Panc1 (cell line): ENCODE results near the gene ZNF701. TPM values are rescaled to one million over a fixed set of nuclear protein-coding genes. Genes with fewer than 3 reads are reported as not detected.

Experiments used
- ATAC-seq: fragments of 200-7000 bp; cut with Tn5 transposase; 2 replicates; pipeline ENCODE4 v1.9.1; 2020; ENCODE audit warnings: mild to moderate bottlenecking, moderate library complexity
- BruUV-seq: library from RNA; stranded (reverse); fragments of 400-500 nt; replicated peaks from 2 replicates; lab custom pipeline; 2021; lab: Mats Ljungman, UMichigan
- CTCF ChIA-PET: fragments of 300-600 bp; sonication (Branson Sonifier 250); formaldehyde crosslinking; loops from one replicate; lab custom pipeline; 2022; ENCODE audit warnings: antibody characterized with exemption; lab: Charles Lee
- POLR2A ChIA-PET: fragments of 300-600 bp; sonication (Branson Sonifier 250); formaldehyde crosslinking; loops from one replicate; lab custom pipeline; 2022; ENCODE audit warnings: antibody characterized with exemption; lab: Charles Lee
- DNase-seq: peaks from one replicate; pipeline ENCODE4 v3.0.0-alpha.2; 2010; ENCODE audit warnings: low read depth, low spot score
- H3K27ac ChIP-seq: 2 replicates; pipeline ENCODE4 v1.5.1; 2011; ENCODE audit warnings: mild to moderate bottlenecking, low read length, inconsistent platforms
- H3K27me3 ChIP-seq: fragments of 200-500 bp; sonication (Bioruptor generic); 2 replicates; pipeline ENCODE4 v1.6.0; 2014; ENCODE audit warnings: low read length, inconsistent platforms; ENCODE audit not compliant: control insufficient read depth, insufficient read depth
- H3K36me3 ChIP-seq: fragments of 200-500 bp; sonication (Bioruptor generic); 2 replicates; pipeline ENCODE4 v1.5.1; 2014; ENCODE audit warnings: inconsistent platforms, mild to moderate bottlenecking, low read length, moderate library complexity; ENCODE audit not compliant: control insufficient read depth, insufficient read depth
- H3K4me1 ChIP-seq: 2 replicates; pipeline ENCODE4 v1.5.1; 2011; ENCODE audit warnings: inconsistent platforms, mild to moderate bottlenecking, low read length, moderate library complexity; ENCODE audit not compliant: control insufficient read depth, insufficient read depth
- H3K4me3 ChIP-seq, 2 experiments: 2 replicates each; pipeline ENCODE4 v1.5.1; 2011 to 2012; ENCODE audit warnings: low read depth in 2 of 2, low read length in 2 of 2, mild to moderate bottlenecking in 2 of 2, inconsistent platforms in 1 of 2, moderate library complexity in 1 of 2
- H3K9me3 ChIP-seq: fragments of 200-500 bp; sonication (Bioruptor generic); 2 replicates; pipeline ENCODE4 v1.5.1; 2014; ENCODE audit warnings: low read depth, mild to moderate bottlenecking, inconsistent platforms, low read length, moderate library complexity; ENCODE audit not compliant: control insufficient read depth, insufficient read depth
- CTCF ChIP-seq: fragments of 450-650 bp; IDR thresholded peaks from 2 replicates; pipeline ENCODE4 v1.5.1; 2017; ENCODE audit warnings: mild to moderate bottlenecking
- POLR2AphosphoS5 ChIP-seq: IDR thresholded peaks from 2 replicates; pipeline ENCODE4 v1.6.1; 2012; ENCODE audit warnings: mild to moderate bottlenecking, low read depth, low read length, moderate library complexity
- REST ChIP-seq, 2 experiments: IDR thresholded peaks; 2 replicates each; pipeline ENCODE4 v1.6.1; 2011 to 2012; ENCODE audit warnings: low read depth in 2 of 2, control low read depth in 1 of 2, low read length in 1 of 2, mild to moderate bottlenecking in 1 of 2, moderate library complexity in 1 of 2; ENCODE audit not compliant: insufficient read depth in 1 of 2
- SIN3A ChIP-seq: IDR thresholded peaks from 2 replicates; pipeline ENCODE4 v1.6.1; 2012; ENCODE audit warnings: low read depth, mild to moderate bottlenecking, low read length, moderate library complexity, borderline replicate concordance; ENCODE audit not compliant: insufficient read depth
- TCF7L2 ChIP-seq: IDR thresholded peaks from 2 replicates; pipeline ENCODE4 v1.6.1; 2011; ENCODE audit warnings: mild to moderate bottlenecking, low read depth, low read length, inconsistent platforms
- in situ Hi-C: cut with HindIII; loops from 2 replicates; pipeline ENCODE4 v1.10.0; 2016; ENCODE audit warnings: low sequenced_read_pairs, low pct_unique_long_range_greater_than_20kb
- intact Hi-C: fragments of 100-400 bp; cut with micrococcal nuclease; formaldehyde crosslinking; loops from one replicate; pipeline ENCODE4 v1.10.0; 2022; ENCODE audit not compliant: unreplicated experiment
- total RNA-seq: library from RNA; stranded (reverse); gene quantifications from one replicate; pipeline ENCODE4 v1.2.1, GENCODE V29; 2021; ENCODE audit not compliant: unreplicated experiment

The ZNF701 gene
- total RNA-seq, 1 experiment from 2014 or later, result 16.4 TPM

GRCh38 chr19:52585604-52586003 lies 15.5 kb downstream of the ZNF701 start:
- H3K9me3 ChIP-seq, result peaks cover 11% of the 10 kb centered on the region; the same call in 1 of the 2 replicates
- ATAC-seq, result no peak
- BruUV-seq, result no TSS peak

GRCh38 chr19:52590728-52591127 lies 20.6 kb downstream of the ZNF701 start:
- DNase-seq, result no peak
- H3K36me3 ChIP-seq, result no peaks in the 10 kb centered on the region
- no peaks in the 10 kb centered on the region for H3K4me1 ChIP-seq
- no peak for ATAC-seq
- H3K4me3 ChIP-seq, result no peak overlapping the region
- TF ChIP-seq POLR2AphosphoS5 (no peak), CTCF (0 out of 2 replicates have a peak, but pooled peaks have one; percentile 29)
- POLR2A ChIA-PET, result interaction anchor here (0.5 kb wide), 1 partner anchor 28 kb away, joined by 4 read pairs; no protein-coding TSS in a partner anchor
- no TSS peak for BruUV-seq
- H3K27me3 ChIP-seq, result no peaks in the 10 kb centered on the region
- intact Hi-C loops (no loop called here), in situ Hi-C loops (no loop called here)
- no peaks in the 10 kb centered on the region for H3K9me3 ChIP-seq
- CTCF ChIA-PET, result no interaction called here
- no peak overlapping the region for H3K27ac ChIP-seq

More at GRCh38 chr19:52585604-52586003, 15.5 kb downstream of the ZNF701 start:
- H3K36me3 ChIP-seq, result peaks cover 3% of the 10 kb centered on the region; the same call in 1 of the 2 replicates
- H3K27ac ChIP-seq, result no peak overlapping the region
- H3K4me1 ChIP-seq, result no peaks in the 10 kb centered on the region
- no peak overlapping the region for H3K4me3 ChIP-seq
- TF ChIP-seq TCF7L2, result no peak
- no peak for TF ChIP-seq CTCF
- no peak for TF ChIP-seq REST (IDR thresholded peaks at IDR 0.05; ENCODE audit: insufficient read depth in 1 of 2, low read depth in 2 of 2, low read length in 1 of 2)
- TF ChIP-seq POLR2AphosphoS5, result no peak
- no peak for TF ChIP-seq SIN3A
- in situ Hi-C loops (no loop called here), intact Hi-C loops (no loop called here)
- H3K27me3 ChIP-seq, result no peaks in the 10 kb centered on the region
- ChIA-PET POLR2A (no interaction called here), CTCF (no interaction called here)
- DNase-seq, result no peak
